Loucy (cell line): ENCODE measurements around the gene ULK1.

Experiments
- H2AFZ ChIP-seq: fragments of 200-600 bp; sonication (generic); 2 replicates; pipeline ENCODE4 v1.6.0; 2016; ENCODE audit warnings: antibody characterized with exemption, mild to moderate bottlenecking, low read length, moderate library complexity
- H3F3A ChIP-seq: fragments of 200-600 bp; 2 replicates; pipeline ENCODE4 v1.6.0; 2016; ENCODE audit warnings: antibody characterized with exemption, low read depth, mild to moderate bottlenecking
- H3K27me3 ChIP-seq: fragments of 200-600 bp; sonication (generic); 2 replicates; pipeline ENCODE4 v1.6.1; 2014; ENCODE audit warnings: low read length, mild to moderate bottlenecking; ENCODE audit not compliant: insufficient read depth, poor library complexity, severe bottlenecking
- H3K36me3 ChIP-seq: fragments of 200-600 bp; sonication (generic); 2 replicates; pipeline ENCODE4 v1.6.1; 2016; ENCODE audit warnings: low read length; ENCODE audit not compliant: insufficient read depth
- H3K4me1 ChIP-seq: fragments of 200-600 bp; sonication (generic); 2 replicates; pipeline ENCODE4 v1.5.1; 2014; ENCODE audit warnings: low read length, mild to moderate bottlenecking; ENCODE audit not compliant: insufficient read depth, poor library complexity, severe bottlenecking
- H3K4me2 ChIP-seq: fragments of 200-600 bp; sonication (generic); 2 replicates; pipeline ENCODE4 v1.6.0; 2014; ENCODE audit warnings: antibody characterized with exemption, low read length, low read depth, mild to moderate bottlenecking; ENCODE audit not compliant: poor library complexity, severe bottlenecking
- H3K4me3 ChIP-seq: fragments of 200-600 bp; sonication (generic); 2 replicates; pipeline ENCODE4 v1.5.1; 2014; ENCODE audit warnings: low read length, mild to moderate bottlenecking, mixed read lengths; ENCODE audit not compliant: poor library complexity, severe bottlenecking
- H3K79me2 ChIP-seq: fragments of 200-600 bp; sonication (generic); 2 replicates; pipeline ENCODE4 v1.6.1; 2014; ENCODE audit warnings: low read length; ENCODE audit not compliant: insufficient read depth
- H3K9ac ChIP-seq: fragments of 200-600 bp; sonication (generic); 2 replicates; pipeline ENCODE4 v1.6.0; 2014; ENCODE audit warnings: mild to moderate bottlenecking, low read depth, low read length, moderate library complexity; ENCODE audit not compliant: poor library complexity, severe bottlenecking
- H3K9me2 ChIP-seq: fragments of 200-600 bp; sonication (generic); replicated peaks from 2 replicates; pipeline ENCODE4 v1.6.1; 2016; ENCODE audit warnings: low read depth, low read length, mixed read lengths
- H3K9me3 ChIP-seq: fragments of 200-600 bp; sonication (generic); 2 replicates; pipeline ENCODE4 v1.6.1; 2014; ENCODE audit warnings: mild to moderate bottlenecking, antibody characterized with exemption, low read length, low read depth; ENCODE audit not compliant: insufficient read depth
- H4K20me1 ChIP-seq: fragments of 200-600 bp; sonication (generic); 2 replicates; pipeline ENCODE4 v1.6.0; 2014; ENCODE audit warnings: antibody characterized with exemption, low read length, mild to moderate bottlenecking; ENCODE audit not compliant: insufficient read depth, poor library complexity, severe bottlenecking
- EZH2phosphoT487 ChIP-seq: fragments of 200-600 bp; IDR thresholded peaks from 2 replicates; pipeline ENCODE4 v1.6.1; 2018; ENCODE audit warnings: antibody characterized with exemption, mild to moderate bottlenecking, moderate library complexity, borderline replicate concordance
- TF ChIP-seq, protein P1 (sequence below): fragments of 200-600 bp; sonication (generic); conservative IDR thresholded peaks from 2 replicates; pipeline ENCODE4 v1.5.1; 2014; ENCODE audit warnings: mild to moderate bottlenecking, antibody characterized with exemption, low read length

ULK1 gene

DNA sequence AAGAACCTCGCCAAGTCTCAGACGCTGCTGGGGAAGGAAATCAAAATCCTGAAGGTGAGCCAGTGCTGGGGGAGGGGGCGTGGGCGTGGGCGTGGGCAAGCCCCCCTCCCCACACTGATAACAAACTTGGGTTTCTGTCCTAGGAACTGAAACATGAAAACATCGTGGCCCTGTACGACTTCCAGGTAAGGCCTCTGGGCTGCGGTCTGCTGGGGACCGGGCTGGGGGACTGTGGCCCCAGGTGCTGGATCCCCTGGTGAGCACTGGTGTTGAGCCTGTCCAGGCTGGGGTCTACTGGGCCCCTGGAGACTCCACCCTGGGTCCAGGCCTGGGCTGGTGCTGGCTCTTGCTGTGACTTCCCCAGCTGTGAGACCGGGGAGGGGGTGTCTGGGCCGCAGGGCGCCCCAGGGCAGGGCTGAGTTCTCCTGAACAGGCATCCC lies 1.2 kb downstream of the ULK1 start:
- Histone ChIP-seq H3F3A (no peaks in the 10 kb centered on the region; the same call in 1 of the 2 replicates), H3K9me2 (no peaks in the 10 kb centered on the region)

GRCh38 chr12:131896080-131896810 lies 1.8 kb downstream of the ULK1 start:
- no peak for TF ChIP-seq EZH2phosphoT487
- TF ChIP-seq, protein P1, sequence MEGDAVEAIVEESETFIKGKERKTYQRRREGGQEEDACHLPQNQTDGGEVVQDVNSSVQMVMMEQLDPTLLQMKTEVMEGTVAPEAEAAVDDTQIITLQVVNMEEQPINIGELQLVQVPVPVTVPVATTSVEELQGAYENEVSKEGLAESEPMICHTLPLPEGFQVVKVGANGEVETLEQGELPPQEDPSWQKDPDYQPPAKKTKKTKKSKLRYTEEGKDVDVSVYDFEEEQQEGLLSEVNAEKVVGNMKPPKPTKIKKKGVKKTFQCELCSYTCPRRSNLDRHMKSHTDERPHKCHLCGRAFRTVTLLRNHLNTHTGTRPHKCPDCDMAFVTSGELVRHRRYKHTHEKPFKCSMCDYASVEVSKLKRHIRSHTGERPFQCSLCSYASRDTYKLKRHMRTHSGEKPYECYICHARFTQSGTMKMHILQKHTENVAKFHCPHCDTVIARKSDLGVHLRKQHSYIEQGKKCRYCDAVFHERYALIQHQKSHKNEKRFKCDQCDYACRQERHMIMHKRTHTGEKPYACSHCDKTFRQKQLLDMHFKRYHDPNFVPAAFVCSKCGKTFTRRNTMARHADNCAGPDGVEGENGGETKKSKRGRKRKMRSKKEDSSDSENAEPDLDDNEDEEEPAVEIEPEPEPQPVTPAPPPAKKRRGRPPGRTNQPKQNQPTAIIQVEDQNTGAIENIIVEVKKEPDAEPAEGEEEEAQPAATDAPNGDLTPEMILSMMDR = no peak
- peaks cover 44% of the 10 kb centered on the region for H3K79me2 ChIP-seq

More for the DNA sequence above, 1.2 kb downstream of the ULK1 start:
- H3K4me3 ChIP-seq = peak overlapping the region; percentile 91
- TF ChIP-seq EZH2phosphoT487 = no peak
- TF ChIP-seq, protein P1 = no peak
- no peaks in the 10 kb centered on the region for H3K9me3 ChIP-seq
- peaks cover 18% of the 10 kb centered on the region for H3K4me1 ChIP-seq
- H3K79me2 ChIP-seq = peaks cover 41% of the 10 kb centered on the region
- H3K4me2 ChIP-seq = peak overlapping the region; percentile 96
- H3K27me3 ChIP-seq = no peaks in the 10 kb centered on the region
- no peaks in the 10 kb centered on the region for H3K36me3 ChIP-seq
- peak overlapping the region; percentile 80 for H3K9ac ChIP-seq
- H2AFZ ChIP-seq = no peak overlapping the region
- H4K20me1 ChIP-seq = peaks cover 28% of the 10 kb centered on the region

GRCh38 chr12:131896811-131897270 lies 2.4 kb downstream of the ULK1 start:
- Histone ChIP-seq H3K79me2 (peaks cover 49% of the 10 kb centered on the region), H4K20me1 (peaks cover 34% of the 10 kb centered on the region), H3K4me3 (peak overlapping the region; percentile 91)

More at GRCh38 chr12:131896080-131896810, 1.8 kb downstream of the ULK1 start:
- H3K4me1 ChIP-seq = peaks cover 18% of the 10 kb centered on the region
- H3K27me3 ChIP-seq = no peaks in the 10 kb centered on the region
- no peaks in the 10 kb centered on the region; the same call in 1 of the 2 replicates for H3F3A ChIP-seq
- no peaks in the 10 kb centered on the region for H3K9me2 ChIP-seq
- H3K9me3 ChIP-seq = no peaks in the 10 kb centered on the region
- no peaks in the 10 kb centered on the region for H3K36me3 ChIP-seq
- H3K9ac ChIP-seq = peak overlapping the region; percentile 80
- no peak overlapping the region for H2AFZ ChIP-seq
- peak overlapping the region; percentile 91 for H3K4me3 ChIP-seq
- H3K4me2 ChIP-seq = peak overlapping the region; percentile 96
- H4K20me1 ChIP-seq = peaks cover 30% of the 10 kb centered on the region

More at GRCh38 chr12:131896811-131897270, 2.4 kb downstream of the ULK1 start:
- Histone ChIP-seq H3K9ac (peak overlapping the region; percentile 80), H3F3A (no peaks in the 10 kb centered on the region; the same call in 1 of the 2 replicates), H2AFZ (no peak overlapping the region), H3K4me2 (peak overlapping the region; percentile 96), H3K27me3 (no peaks in the 10 kb centered on the region), H3K9me3 (no peaks in the 10 kb centered on the region), H3K4me1 (peaks cover 18% of the 10 kb centered on the region), H3K9me2 (no peaks in the 10 kb centered on the region), H3K36me3 (no peaks in the 10 kb centered on the region)
- no peak for TF ChIP-seq EZH2phosphoT487
- TF ChIP-seq, protein P1 = no peak
